AG04449 (cell line): ENCODE measurements around the gene TNFSF10.

Source experiments
- CTCF ChIA-PET: fragments of 350-600 bp; formaldehyde crosslinking; extraction: SDS; loops from one replicate; lab custom pipeline; 2021; ENCODE audit warnings: antibody characterized with exemption; lab: Yijun Ruan, JAX
- POLR2A ChIA-PET: fragments of 400-600, 350-600 bp; formaldehyde crosslinking; extraction: SDS; loops from one replicate; lab custom pipeline; 2020; ENCODE audit warnings: antibody characterized with exemption, inconsistent platforms; lab: Yijun Ruan, JAX
- DNase-seq: peaks from one replicate; pipeline ENCODE4 v3.0.0-alpha.2; 2010; ENCODE audit warnings: low read depth, low spot score
- H3K4me3 ChIP-seq: 2 replicates; pipeline ENCODE4 v1.5.1; 2011; ENCODE audit warnings: low read depth, mild to moderate bottlenecking, control low read depth, low read length
- TF ChIP-seq, protein P1 (sequence below): IDR thresholded peaks from one replicate; pipeline ENCODE4 v1.5.1; 2011; ENCODE audit warnings: mild to moderate bottlenecking, moderate library complexity, low read length, control low read depth, inconsistent platforms; ENCODE audit not compliant: insufficient read depth; ENCODE audit errors: missing control alignments

The TNFSF10 gene

DNA sequence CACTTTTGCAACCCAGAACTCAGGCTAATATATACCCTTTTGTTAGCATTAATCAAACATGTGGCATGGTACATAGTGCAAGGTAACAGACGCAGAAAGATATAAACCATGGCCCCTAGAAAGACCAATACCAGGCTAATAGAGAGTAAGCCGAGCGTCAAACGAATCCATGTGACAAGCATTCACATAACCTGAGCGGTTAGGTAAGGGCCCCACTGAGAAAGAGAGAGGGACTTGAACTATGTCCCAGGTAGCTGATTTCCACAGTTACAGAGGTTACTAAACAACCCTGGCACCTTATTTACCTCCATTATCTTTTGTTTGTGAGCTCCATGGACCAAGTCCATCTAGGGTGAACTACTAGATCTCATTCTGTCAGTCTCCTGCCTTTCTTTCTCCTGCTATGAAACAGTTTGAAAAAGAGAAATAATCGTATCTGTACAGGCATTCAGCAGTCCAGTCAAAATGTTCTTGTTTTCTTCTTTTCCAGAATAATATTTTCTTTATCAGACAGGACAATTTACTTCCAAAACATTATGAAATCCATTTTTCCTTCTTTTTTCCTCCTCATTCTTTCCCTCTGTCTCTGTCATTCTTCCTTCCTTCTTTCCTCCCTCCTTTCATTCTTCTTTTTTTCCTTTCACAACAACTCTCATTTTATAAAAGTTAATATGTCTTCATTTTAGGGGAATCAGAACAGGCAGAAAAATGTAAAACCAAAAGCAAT lies 30.5 kb upstream of the TNFSF10 start:
- TF ChIP-seq, protein P1, sequence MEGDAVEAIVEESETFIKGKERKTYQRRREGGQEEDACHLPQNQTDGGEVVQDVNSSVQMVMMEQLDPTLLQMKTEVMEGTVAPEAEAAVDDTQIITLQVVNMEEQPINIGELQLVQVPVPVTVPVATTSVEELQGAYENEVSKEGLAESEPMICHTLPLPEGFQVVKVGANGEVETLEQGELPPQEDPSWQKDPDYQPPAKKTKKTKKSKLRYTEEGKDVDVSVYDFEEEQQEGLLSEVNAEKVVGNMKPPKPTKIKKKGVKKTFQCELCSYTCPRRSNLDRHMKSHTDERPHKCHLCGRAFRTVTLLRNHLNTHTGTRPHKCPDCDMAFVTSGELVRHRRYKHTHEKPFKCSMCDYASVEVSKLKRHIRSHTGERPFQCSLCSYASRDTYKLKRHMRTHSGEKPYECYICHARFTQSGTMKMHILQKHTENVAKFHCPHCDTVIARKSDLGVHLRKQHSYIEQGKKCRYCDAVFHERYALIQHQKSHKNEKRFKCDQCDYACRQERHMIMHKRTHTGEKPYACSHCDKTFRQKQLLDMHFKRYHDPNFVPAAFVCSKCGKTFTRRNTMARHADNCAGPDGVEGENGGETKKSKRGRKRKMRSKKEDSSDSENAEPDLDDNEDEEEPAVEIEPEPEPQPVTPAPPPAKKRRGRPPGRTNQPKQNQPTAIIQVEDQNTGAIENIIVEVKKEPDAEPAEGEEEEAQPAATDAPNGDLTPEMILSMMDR = no peak
- ChIA-PET CTCF (interaction anchor here (1.2 kb wide), 1 partner anchor 120 kb away, joined by 3 read pairs; no protein-coding TSS in a partner anchor), POLR2A (no interaction called here)
- DNase-seq = no peak
- no peak overlapping the region for H3K4me3 ChIP-seq

DNA sequence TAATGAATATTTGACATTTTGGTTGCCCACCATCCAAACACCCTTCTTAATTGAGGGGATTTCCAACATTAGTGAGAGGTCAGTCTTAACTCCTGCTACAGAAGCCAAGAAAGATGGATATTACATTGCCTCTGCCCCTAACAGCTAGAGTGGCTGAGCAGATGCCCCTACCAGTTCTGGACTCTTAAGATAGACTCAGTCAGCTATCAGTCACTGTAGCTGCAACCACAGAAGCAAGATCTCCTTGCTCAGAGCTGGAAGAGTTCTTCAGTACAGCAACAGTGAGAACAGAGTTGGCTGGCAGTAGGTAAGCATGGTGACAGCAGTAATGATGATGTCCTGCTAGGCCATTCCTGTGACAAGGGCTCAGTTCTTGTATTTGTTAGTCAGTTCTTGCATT lies 29.4 kb upstream of the TNFSF10 start:
- POLR2A ChIA-PET = no interaction called here
- DNase-seq = no peak
- CTCF ChIA-PET = interaction anchor here (1.2 kb wide), 1 partner anchor 121 kb away, joined by 3 read pairs; no protein-coding TSS in a partner anchor
- H3K4me3 ChIP-seq = no peak overlapping the region
- TF ChIP-seq, protein P1 = no peak

DNA sequence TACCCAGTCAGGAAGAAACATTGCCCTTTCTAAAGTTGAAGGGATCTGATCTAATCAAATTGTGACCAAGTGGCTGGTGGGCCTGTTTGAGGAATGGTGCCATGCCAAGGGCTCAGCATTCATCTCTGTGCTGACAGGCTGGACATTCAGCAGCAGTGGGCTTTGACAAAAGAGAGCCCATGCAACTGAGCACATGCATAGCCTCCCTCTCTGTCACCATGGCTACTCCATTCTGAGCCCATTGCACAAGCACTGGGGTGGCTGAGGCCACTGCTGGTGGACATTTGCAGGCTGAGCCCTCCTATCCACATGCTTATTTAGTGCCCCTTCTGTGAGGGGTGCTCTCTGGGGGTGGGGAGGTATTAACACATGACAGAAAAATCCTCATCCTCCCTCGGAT lies 28.6 kb upstream of the TNFSF10 start:
- POLR2A ChIA-PET = no interaction called here
- TF ChIP-seq, protein P1 = no peak
- DNase-seq = no peak
- CTCF ChIA-PET = no interaction called here
- H3K4me3 ChIP-seq = no peak overlapping the region

DNA sequence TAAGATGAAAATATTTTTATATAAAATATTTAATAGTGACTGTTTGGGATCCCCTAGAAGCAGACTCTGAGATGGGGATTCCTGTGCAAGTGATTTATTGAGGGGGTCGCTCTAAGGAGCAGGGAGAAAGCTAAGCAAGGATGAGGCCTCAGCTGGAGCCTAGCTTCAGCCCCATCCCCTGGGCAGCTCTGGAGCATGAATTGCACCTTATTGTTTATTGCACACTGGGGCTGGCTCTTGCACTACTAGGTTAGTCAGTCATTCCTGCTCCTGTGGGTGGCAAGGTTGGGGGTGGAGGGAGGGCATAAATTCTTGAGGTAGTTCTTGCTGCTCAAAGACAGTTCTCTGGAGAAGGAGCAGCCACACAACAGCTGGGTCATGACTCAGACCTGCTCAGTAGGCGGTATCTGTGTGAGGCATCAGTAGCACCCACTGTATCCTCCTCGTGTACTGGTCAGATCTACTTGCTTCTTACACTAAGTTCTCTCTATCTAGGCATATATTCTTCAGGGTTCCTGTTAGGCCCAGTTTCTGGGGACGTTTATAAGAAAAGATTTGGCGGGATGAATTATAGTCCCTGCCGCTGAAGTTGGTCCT lies 27.2 kb upstream of the TNFSF10 start:
- CTCF ChIA-PET = no interaction called here
- no peak overlapping the region for H3K4me3 ChIP-seq
- DNase-seq = peak; percentile 65
- TF ChIP-seq, protein P1 = no peak
- POLR2A ChIA-PET = interaction anchor here (0.8 kb wide), 1 partner anchor 12 kb away, joined by 3 read pairs; no protein-coding TSS in a partner anchor

DNA sequence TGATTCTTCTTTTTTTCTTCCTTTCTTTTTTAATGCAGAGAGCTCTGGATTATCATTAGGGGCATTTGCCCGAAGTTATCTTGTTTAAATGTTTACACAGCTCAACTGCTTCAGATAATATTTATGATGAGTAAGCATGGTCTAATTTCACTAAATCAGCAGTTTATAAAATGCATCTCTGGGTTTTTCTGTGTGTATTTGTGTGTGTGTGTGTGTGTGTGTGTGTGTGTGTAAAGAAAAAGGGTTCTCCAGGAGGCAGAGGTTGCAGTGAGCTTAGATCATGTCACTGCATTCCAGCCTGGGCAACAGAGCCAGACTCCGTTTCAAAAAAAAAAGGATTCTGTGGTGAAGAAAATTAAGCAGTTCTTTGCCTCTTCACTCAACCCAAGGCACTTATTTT lies 25.9 kb upstream of the TNFSF10 start:
- CTCF ChIA-PET = interaction anchor here (1.0 to 1.3 kb wide), 3 partner anchors 14 to 84 kb away, joined by 3 read pairs; no protein-coding TSS in a partner anchor
- DNase-seq = no peak
- POLR2A ChIA-PET = no interaction called here
- TF ChIP-seq, protein P1 = no peak
- H3K4me3 ChIP-seq = no peak overlapping the region

DNA sequence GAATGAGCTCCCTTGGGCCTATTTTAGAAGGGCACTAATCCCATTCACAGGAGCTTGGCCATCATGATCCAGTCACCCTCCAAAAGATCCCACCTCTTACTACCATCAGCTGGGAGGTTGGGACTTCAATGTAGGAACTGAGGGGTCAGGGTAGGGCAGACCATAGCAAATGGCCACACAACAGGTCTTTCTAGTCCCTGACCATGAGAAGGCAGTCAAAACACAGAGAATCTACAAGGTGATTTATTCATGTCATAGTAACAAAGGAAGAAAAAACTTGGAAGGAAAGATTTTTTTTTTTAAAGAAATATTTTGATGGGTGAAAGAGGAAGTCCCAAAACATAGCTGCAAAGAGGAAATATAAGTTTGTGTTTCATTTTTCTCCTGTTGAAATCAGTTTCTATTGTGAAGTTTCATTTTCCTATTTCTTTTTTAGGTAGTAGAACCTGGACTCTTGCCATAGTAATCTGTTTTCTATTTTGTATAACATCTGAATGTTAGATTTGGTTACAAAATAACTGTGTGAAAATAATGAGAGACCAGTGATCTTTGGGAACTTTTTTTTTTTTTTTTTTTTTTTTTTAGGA lies 23.5 kb upstream of the TNFSF10 start:
- CTCF ChIA-PET = interaction anchor here (0.9 to 4.3 kb wide), 2 partner anchors 119 to 127 kb away, joined by 3 to 14 read pairs; no protein-coding TSS in a partner anchor
- H3K4me3 ChIP-seq = no peak overlapping the region
- TF ChIP-seq, protein P1 = no peak
- POLR2A ChIA-PET = no interaction called here
- no peak for DNase-seq
